GM12878 (cell line): ENCODE data around the gene GCSAM. TPM values are rescaled to one million over a fixed set of nuclear protein-coding genes. Genes with fewer than 3 reads are reported as not detected.

Source experiments
- BACH1 ChIP-seq: fragments of 450-650 bp; IDR thresholded peaks from 2 replicates; pipeline ENCODE4 v1.6.1; 2017; ENCODE audit warnings: mild to moderate bottlenecking, borderline replicate concordance
- BHLHE40 ChIP-seq, 2 experiments: fragments of 450-650 bp in 1 of 2; IDR thresholded peaks; 2 replicates each; pipeline ENCODE4 v1.6.1; 2011 to 2017; ENCODE audit warnings: low read depth in 2 of 2, borderline replicate concordance in 1 of 2, improper control_type of control experiment in 1 of 2, low read length in 1 of 2, mild to moderate bottlenecking in 1 of 2
- EED ChIP-seq: sonication (generic); IDR thresholded peaks from 2 replicates; pipeline ENCODE4 v1.6.1; 2016; ENCODE audit warnings: antibody characterized with exemption, low read depth
- GABPA ChIP-seq: IDR thresholded peaks from 2 replicates; pipeline ENCODE4 v1.6.1; 2014; ENCODE audit warnings: antibody characterized with exemption, low read depth, mild to moderate bottlenecking, inconsistent platforms
- GATAD2B ChIP-seq: fragments of 450-650 bp; conservative IDR thresholded peaks from 2 replicates; pipeline ENCODE4 v1.6.1; 2017; ENCODE audit warnings: low read depth, mild to moderate bottlenecking, moderate library complexity
- HSF1 ChIP-seq: fragments of 150-350 bp; IDR thresholded peaks from 2 replicates; pipeline ENCODE4 v1.6.1; 2014; ENCODE audit warnings: mild to moderate bottlenecking, low read depth, low read length
- IKZF2 ChIP-seq, 2 experiments: fragments of 450-650 bp; IDR thresholded peaks; 2 replicates each; pipeline ENCODE4 v1.6.1; 2017; ENCODE audit warnings: mild to moderate bottlenecking in 2 of 2, moderate library complexity in 2 of 2
- MEF2B ChIP-seq: fragments of 450-650 bp; IDR thresholded peaks from 2 replicates; pipeline ENCODE4 v1.6.1; 2018; ENCODE audit warnings: mild to moderate bottlenecking, moderate library complexity; ENCODE audit not compliant: partially characterized antibody, poor library complexity, severe bottlenecking
- MLLT1 ChIP-seq: fragments of 450-650 bp; IDR thresholded peaks from 2 replicates; pipeline ENCODE4 v1.6.1; 2016; ENCODE audit warnings: mild to moderate bottlenecking
- NBN ChIP-seq: fragments of 450-650 bp; IDR thresholded peaks from 2 replicates; pipeline ENCODE4 v1.6.1; 2016
- NR2C1 ChIP-seq: fragments of 450-650 bp; IDR thresholded peaks from 2 replicates; pipeline ENCODE4 v1.6.1; 2017; ENCODE audit warnings: antibody characterized with exemption, mild to moderate bottlenecking, moderate library complexity
- POLR2A ChIP-seq: IDR thresholded peaks from 2 replicates; pipeline ENCODE4 v1.6.1; 2011; ENCODE audit warnings: low read depth, mild to moderate bottlenecking, low read length
- RAD21 ChIP-seq: IDR thresholded peaks from 2 replicates; pipeline ENCODE4 v1.6.1; 2011; ENCODE audit warnings: mild to moderate bottlenecking, low read depth, low read length, moderate library complexity; ENCODE audit not compliant: insufficient read depth
- RUNX3 ChIP-seq: IDR thresholded peaks from 2 replicates; pipeline ENCODE4 v1.6.1; 2012; ENCODE audit warnings: low read length, inconsistent platforms
- SMAD5 ChIP-seq: IDR thresholded peaks from 2 replicates; pipeline ENCODE4 v1.6.1; 2016; ENCODE audit warnings: antibody characterized with exemption, low read depth
- SRF ChIP-seq, 2 experiments: IDR thresholded peaks; 2 replicates each; pipeline ENCODE4 v1.6.1; 2011; ENCODE audit warnings: low read depth in 2 of 2, low read length in 2 of 2, mild to moderate bottlenecking in 1 of 2, moderate library complexity in 1 of 2
- STAT1 ChIP-seq: fragments of 450-650 bp; conservative IDR thresholded peaks from 2 replicates; pipeline ENCODE4 v1.6.1; 2014; ENCODE audit warnings: antibody characterized with exemption, mild to moderate bottlenecking
- TARDBP ChIP-seq: IDR thresholded peaks from 2 replicates; pipeline ENCODE4 v1.6.1; 2016; ENCODE audit warnings: borderline replicate concordance
- ZBED1 ChIP-seq: IDR thresholded peaks from 2 replicates; pipeline ENCODE4 v1.6.1; 2016; ENCODE audit warnings: borderline replicate concordance
- ZNF384 ChIP-seq: IDR thresholded peaks from 2 replicates; pipeline ENCODE4 v1.6.1; 2012; ENCODE audit warnings: low read depth, mild to moderate bottlenecking, low read length, improper control_type of control experiment, borderline replicate concordance
- polyA plus RNA-seq, 11 experiments: library from polyadenylated mRNA; depleted of rRNA in 4 of 11; unstranded in 6 of 11; stranded (reverse) in 5 of 11; fragments of >200 nt; fragmentation: Nextera tagmentation in 4 of 11; fragmentation: Illumina TruSeq in 1 of 11; extraction: Ambion mirVana in 4 of 11; extraction: Trizol in 1 of 11; gene quantifications; 1 replicate in 1 of 11; 2 replicates in 10 of 11; pipeline versions ENCODE4 v1.2.1 to v1.2.3, GENCODE V29; 2011 to 2016; ENCODE audit warnings: inconsistent platforms in 2 of 11, missing spikeins in 2 of 11, low read depth in 1 of 11
- total RNA-seq, 4 experiments: library from RNA; depleted of rRNA in 3 of 4; stranded (reverse); fragments of >200 nt in 3 of 4; fragmentation: Illumina TruSeq in 1 of 4; extraction: Trizol in 1 of 4; gene quantifications; 2 replicates each; pipeline versions ENCODE4 v1.2.1 to v1.2.3, GENCODE V29; 2013 to 2021
- TF ChIP-seq, protein P1 (sequence below): IDR thresholded peaks from 2 replicates; pipeline ENCODE4 v1.6.1; 2011; ENCODE audit warnings: mild to moderate bottlenecking, low read depth, low read length, moderate library complexity; ENCODE audit not compliant: insufficient replicate concordance
- TF ChIP-seq, protein P2 (sequence below): fragments of 450-650 bp; IDR thresholded peaks from 2 replicates; pipeline ENCODE4 v1.6.1; 2016; ENCODE audit warnings: mild to moderate bottlenecking, moderate library complexity, borderline replicate concordance

The GCSAM gene
- total and polyA plus RNA-seq, 10 of the 15 experiments (the other 5 are each of a cell fraction or from before 2014, with no cell fraction given), result 81.5 to 407 (median 107) TPM

GRCh38 chr3:112117841-112118571 is 15.0 kb downstream of the GCSAM start (continued):
- TF ChIP-seq, protein P1, sequence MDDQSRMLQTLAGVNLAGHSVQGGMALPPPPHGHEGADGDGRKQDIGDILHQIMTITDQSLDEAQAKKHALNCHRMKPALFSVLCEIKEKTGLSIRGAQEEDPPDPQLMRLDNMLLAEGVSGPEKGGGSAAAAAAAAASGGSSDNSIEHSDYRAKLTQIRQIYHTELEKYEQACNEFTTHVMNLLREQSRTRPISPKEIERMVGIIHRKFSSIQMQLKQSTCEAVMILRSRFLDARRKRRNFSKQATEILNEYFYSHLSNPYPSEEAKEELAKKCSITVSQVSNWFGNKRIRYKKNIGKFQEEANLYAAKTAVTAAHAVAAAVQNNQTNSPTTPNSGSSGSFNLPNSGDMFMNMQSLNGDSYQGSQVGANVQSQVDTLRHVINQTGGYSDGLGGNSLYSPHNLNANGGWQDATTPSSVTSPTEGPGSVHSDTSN, result no peak
- TF ChIP-seq GABPA, result peak; percentile 12; the same call in 1 of the 2 replicates
- peak in 1 of 2 experiments; percentile 54; a peak in 1 of 4 replicates for TF ChIP-seq SRF (IDR thresholded peaks at IDR 0.05; ENCODE audit: low read depth in 2 of 2, low read length in 2 of 2)
- peak; percentile 27 for TF ChIP-seq RUNX3
- TF ChIP-seq ZBED1, result 0 out of 2 replicates have a peak, but pooled peaks have one; percentile 29
- TF ChIP-seq BHLHE40 (IDR thresholded peaks at IDR 0.05; ENCODE audit: borderline replicate concordance in 1 of 2, low read depth in 2 of 2, low read length in 1 of 2), result peak in 1 of 2 experiments; percentile 28; a peak in 1 of 4 replicates
- peak; percentile 43 for TF ChIP-seq RAD21
- peak; percentile 85 for TF ChIP-seq EED
- no peak for TF ChIP-seq STAT1
- TF ChIP-seq POLR2A, result peak; percentile 47; the same call in 1 of the 2 replicates
- peak; percentile 48 for TF ChIP-seq MEF2B
- no peak for TF ChIP-seq SMAD5
- TF ChIP-seq, protein P2, sequence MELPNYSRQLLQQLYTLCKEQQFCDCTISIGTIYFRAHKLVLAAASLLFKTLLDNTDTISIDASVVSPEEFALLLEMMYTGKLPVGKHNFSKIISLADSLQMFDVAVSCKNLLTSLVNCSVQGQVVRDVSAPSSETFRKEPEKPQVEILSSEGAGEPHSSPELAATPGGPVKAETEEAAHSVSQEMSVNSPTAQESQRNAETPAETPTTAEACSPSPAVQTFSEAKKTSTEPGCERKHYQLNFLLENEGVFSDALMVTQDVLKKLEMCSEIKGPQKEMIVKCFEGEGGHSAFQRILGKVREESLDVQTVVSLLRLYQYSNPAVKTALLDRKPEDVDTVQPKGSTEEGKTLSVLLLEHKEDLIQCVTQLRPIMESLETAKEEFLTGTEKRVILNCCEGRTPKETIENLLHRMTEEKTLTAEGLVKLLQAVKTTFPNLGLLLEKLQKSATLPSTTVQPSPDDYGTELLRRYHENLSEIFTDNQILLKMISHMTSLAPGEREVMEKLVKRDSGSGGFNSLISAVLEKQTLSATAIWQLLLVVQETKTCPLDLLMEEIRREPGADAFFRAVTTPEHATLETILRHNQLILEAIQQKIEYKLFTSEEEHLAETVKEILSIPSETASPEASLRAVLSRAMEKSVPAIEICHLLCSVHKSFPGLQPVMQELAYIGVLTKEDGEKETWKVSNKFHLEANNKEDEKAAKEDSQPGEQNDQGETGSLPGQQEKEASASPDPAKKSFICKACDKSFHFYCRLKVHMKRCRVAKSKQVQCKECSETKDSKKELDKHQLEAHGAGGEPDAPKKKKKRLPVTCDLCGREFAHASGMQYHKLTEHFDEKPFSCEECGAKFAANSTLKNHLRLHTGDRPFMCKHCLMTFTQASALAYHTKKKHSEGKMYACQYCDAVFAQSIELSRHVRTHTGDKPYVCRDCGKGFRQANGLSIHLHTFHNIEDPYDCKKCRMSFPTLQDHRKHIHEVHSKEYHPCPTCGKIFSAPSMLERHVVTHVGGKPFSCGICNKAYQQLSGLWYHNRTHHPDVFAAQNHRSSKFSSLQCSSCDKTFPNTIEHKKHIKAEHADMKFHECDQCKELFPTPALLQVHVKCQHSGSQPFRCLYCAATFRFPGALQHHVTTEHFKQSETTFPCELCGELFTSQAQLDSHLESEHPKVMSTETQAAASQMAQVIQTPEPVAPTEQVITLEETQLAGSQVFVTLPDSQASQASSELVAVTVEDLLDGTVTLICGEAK, result no peak
- peak; percentile 50; the same call in 1 of the 2 replicates for TF ChIP-seq ZNF384
- TF ChIP-seq TARDBP, result no peak
- peak; percentile 26; the same call in 1 of the 2 replicates for TF ChIP-seq GATAD2B
- peak; percentile 94 for TF ChIP-seq MLLT1
- no peak for TF ChIP-seq HSF1
- TF ChIP-seq NR2C1, result peak; percentile 9; the same call in 1 of the 2 replicates
- TF ChIP-seq NBN, result 0 out of 2 replicates have a peak, but pooled peaks have one; percentile 23
- peak; percentile 46; the same call in 1 of the 2 replicates for TF ChIP-seq BACH1
- peak; percentile 39 to 59; a peak in 3 of 4 replicates for TF ChIP-seq IKZF2 (IDR thresholded peaks at IDR 0.05)
